IMR-90 (cell line): ENCODE results near the gene CTSF. TPM values are rescaled to one million over a fixed set of nuclear protein-coding genes. Genes with fewer than 3 reads are reported as not detected.

Experiments used
- ATAC-seq: fragments of 200-7000 bp; cut with Tn5 transposase; 2 replicates; pipeline ENCODE4 v1.9.1; 2020; ENCODE audit warnings: low read depth, mild to moderate bottlenecking, moderate library complexity
- BruUV-seq: library from RNA; stranded (reverse); fragments of 400-500 nt; replicated peaks from 2 replicates; lab custom pipeline; 2021; lab: Mats Ljungman, UMichigan
- CTCF ChIA-PET: fragments of 300-600 bp; formaldehyde crosslinking; extraction: SDS; loops from one replicate; lab custom pipeline; 2021; ENCODE audit warnings: antibody characterized with exemption; lab: Yijun Ruan, JAX
- POLR2A ChIA-PET: fragments of 300-600 bp; sonication (Branson Sonifier 250); formaldehyde crosslinking; loops from one replicate; lab custom pipeline; 2022; ENCODE audit warnings: antibody characterized with exemption; ENCODE audit not compliant: unreplicated experiment; lab: Charles Lee
- DNase-seq: peaks from one replicate; pipeline ENCODE4 v3.0.0; 2013
- H2AFZ ChIP-seq: replicated peaks from 2 replicates; pipeline ENCODE3; 2013; ENCODE audit warnings: low read length, mild to moderate bottlenecking; ENCODE audit not compliant: poor library complexity
- H2AK5ac ChIP-seq: 2 replicates; pipeline ENCODE4 v1.6.1; 2013; ENCODE audit warnings: low read depth, low read length, inconsistent platforms
- H2AK9ac ChIP-seq: replicated peaks from 2 replicates; pipeline ENCODE3; 2013; ENCODE audit warnings: mild to moderate bottlenecking, low read depth, low read length, moderate library complexity; ENCODE audit not compliant: poor library complexity
- H2BK120ac ChIP-seq: 2 replicates; pipeline ENCODE4 v1.6.1; 2013; ENCODE audit warnings: low read depth, low read length, inconsistent platforms
- H2BK15ac ChIP-seq: 3 replicates; pipeline ENCODE4 v1.6.1; 2013; ENCODE audit warnings: low read depth, low read length, inconsistent platforms
- H2BK20ac ChIP-seq: 2 replicates; pipeline ENCODE4 v1.6.1; 2013; ENCODE audit warnings: low read depth, mild to moderate bottlenecking, inconsistent platforms, low read length, moderate library complexity
- H2BK5ac ChIP-seq: 2 replicates; pipeline ENCODE4 v1.6.1; 2013; ENCODE audit warnings: mild to moderate bottlenecking, low read depth, low read length, inconsistent platforms; ENCODE audit not compliant: poor library complexity, severe bottlenecking
- H3K14ac ChIP-seq: replicated peaks from 2 replicates; pipeline ENCODE4 v1.6.1; 2013; ENCODE audit warnings: low read depth, low read length, inconsistent platforms
- H3K18ac ChIP-seq: 2 replicates; pipeline ENCODE4 v1.6.1; 2013; ENCODE audit warnings: low read depth, low read length, control low read depth
- H3K23ac ChIP-seq: 2 replicates; pipeline ENCODE4 v1.6.1; 2013; ENCODE audit warnings: low read depth, low read length, inconsistent platforms
- H3K27ac ChIP-seq: 2 replicates; pipeline ENCODE4 v1.5.1; 2013; ENCODE audit warnings: mild to moderate bottlenecking, control low read depth, low read length; ENCODE audit not compliant: insufficient read depth
- H3K27me3 ChIP-seq: 2 replicates; pipeline ENCODE4 v1.6.1; 2013; ENCODE audit warnings: low read length; ENCODE audit not compliant: control insufficient read depth, insufficient read depth
- H3K36me3 ChIP-seq: 2 replicates; pipeline ENCODE4 v1.6.1; 2013; ENCODE audit warnings: low read length, mixed read lengths; ENCODE audit not compliant: control insufficient read depth, insufficient read depth
- H3K4ac ChIP-seq: 2 replicates; pipeline ENCODE4 v1.6.1; 2013; ENCODE audit warnings: low read depth, low read length, inconsistent platforms
- H3K4me1 ChIP-seq: 2 replicates; pipeline ENCODE4 v1.6.1; 2013; ENCODE audit warnings: low read length, mixed read lengths; ENCODE audit not compliant: control insufficient read depth, insufficient read depth
- H3K4me2 ChIP-seq: 2 replicates; pipeline ENCODE4 v1.6.1; 2013; ENCODE audit warnings: low read depth, mild to moderate bottlenecking, control low read depth, low read length, moderate library complexity
- H3K4me3 ChIP-seq: 2 replicates; pipeline ENCODE4 v1.5.1; 2013; ENCODE audit warnings: low read depth, mild to moderate bottlenecking, control low read depth, low read length, moderate library complexity; ENCODE audit not compliant: insufficient read depth
- H3K56ac ChIP-seq: 2 replicates; pipeline ENCODE4 v1.6.1; 2013; ENCODE audit warnings: low read length, inconsistent platforms; ENCODE audit not compliant: insufficient read depth; ENCODE audit errors: extremely low read depth
- H3K79me1 ChIP-seq, 2 experiments: 2 replicates each; pipeline ENCODE4 v1.6.1; 2013; ENCODE audit warnings: low read length in 2 of 2, inconsistent platforms in 1 of 2, low read depth in 1 of 2
- H3K9ac ChIP-seq: 2 replicates; pipeline ENCODE4 v1.6.1; 2013; ENCODE audit warnings: low read depth, low read length, control low read depth
- H3K9me1 ChIP-seq: 2 replicates; pipeline ENCODE4 v1.6.1; 2013; ENCODE audit warnings: low read length, inconsistent platforms; ENCODE audit not compliant: insufficient read depth
- H3K9me3 ChIP-seq: 2 replicates; pipeline ENCODE4 v1.6.1; 2013; ENCODE audit warnings: low read length; ENCODE audit not compliant: control insufficient read depth, insufficient read depth
- H4K20me1 ChIP-seq: 2 replicates; pipeline ENCODE4 v1.6.1; 2013; ENCODE audit warnings: low read length, inconsistent platforms; ENCODE audit not compliant: insufficient read depth
- H4K5ac ChIP-seq: 2 replicates; pipeline ENCODE4 v1.6.1; 2013; ENCODE audit warnings: mild to moderate bottlenecking, low read depth, low read length, control low read depth
- H4K8ac ChIP-seq, 2 experiments: 2 replicates each; pipeline ENCODE4 v1.6.1; 2013; ENCODE audit warnings: low read depth in 2 of 2, low read length in 2 of 2, control low read depth in 1 of 2, inconsistent platforms in 1 of 2
- H4K91ac ChIP-seq: 2 replicates; pipeline ENCODE4 v1.6.1; 2013; ENCODE audit warnings: low read depth, low read length, inconsistent platforms; ENCODE audit not compliant: insufficient read depth
- BHLHE40 ChIP-seq: fragments of 150-350 bp; IDR thresholded peaks from 2 replicates; pipeline ENCODE4 v1.6.1; 2016; ENCODE audit warnings: mild to moderate bottlenecking, low read depth, low read length
- CEBPB ChIP-seq: IDR thresholded peaks from 2 replicates; pipeline ENCODE4 v1.6.1; 2012; ENCODE audit warnings: low read depth, low read length, improper control_type of control experiment
- CHD1 ChIP-seq: IDR thresholded peaks from 2 replicates; pipeline ENCODE4 v1.6.1; 2012; ENCODE audit warnings: low read depth, low read length, improper control_type of control experiment
- CTCF ChIP-seq: conservative IDR thresholded peaks from 2 replicates; pipeline ENCODE4 v1.5.1; 2012; ENCODE audit warnings: mild to moderate bottlenecking, low read depth, low read length, improper control_type of control experiment
- ELK1 ChIP-seq: fragments of 150-350 bp; IDR thresholded peaks from 2 replicates; pipeline ENCODE4 v1.6.1; 2016; ENCODE audit warnings: low read depth, mild to moderate bottlenecking, low read length, moderate library complexity, borderline replicate concordance
- FOS ChIP-seq: fragments of 150-350 bp; IDR thresholded peaks from 2 replicates; pipeline ENCODE4 v1.6.1; 2016; ENCODE audit warnings: low read depth, low read length
- MAZ ChIP-seq: IDR thresholded peaks from 2 replicates; pipeline ENCODE4 v1.6.1; 2012; ENCODE audit warnings: low read depth, mild to moderate bottlenecking, low read length, improper control_type of control experiment, moderate library complexity, borderline replicate concordance
- MXI1 ChIP-seq: IDR thresholded peaks from 2 replicates; pipeline ENCODE4 v1.6.1; 2012; ENCODE audit warnings: low read depth, mild to moderate bottlenecking, low read length, moderate library complexity, borderline replicate concordance
- NFE2L2 ChIP-seq: fragments of 150-350 bp; IDR thresholded peaks from 2 replicates; pipeline ENCODE4 v1.6.1; 2016; ENCODE audit warnings: low read depth, mild to moderate bottlenecking, low read length
- POLR2A ChIP-seq: IDR thresholded peaks from 2 replicates; pipeline ENCODE4 v1.6.1; 2012; ENCODE audit warnings: mild to moderate bottlenecking, low read depth, low read length
- RAD21 ChIP-seq: IDR thresholded peaks from 2 replicates; pipeline ENCODE4 v1.6.1; 2012; ENCODE audit warnings: low read length, improper control_type of control experiment
- RFX5 ChIP-seq: IDR thresholded peaks from 2 replicates; pipeline ENCODE4 v1.8.0; 2012; ENCODE audit warnings: low read depth, mild to moderate bottlenecking, low read length, moderate library complexity
- SMC3 ChIP-seq: fragments of 150-350 bp; IDR thresholded peaks from 2 replicates; pipeline ENCODE4 v1.6.1; 2016; ENCODE audit warnings: low read depth, mild to moderate bottlenecking, antibody characterized with exemption, low read length, moderate library complexity
- WGBS, 2 experiments: methylation state at CpG; one replicate each; pipeline versions ENCODE4 v1.1.5 to v1.1.7; 2013; ENCODE audit warnings: missing lambda C conversion rate in 2 of 2; ENCODE audit not compliant: insufficient read length in 1 of 2; ENCODE audit errors: extremely low coverage in 2 of 2; 5-methylcytosine and 5-hydroxymethylcytosine counted together
- dilution Hi-C: fragments of 300-500 bp; cut with HindIII; formaldehyde crosslinking; loops from one replicate; pipeline ENCODE4 v1.14.3; 2018; ENCODE audit warnings: low sequenced_read_pairs; ENCODE audit not compliant: unreplicated experiment
- in situ Hi-C: fragments of 300-500 bp; cut with MboI; formaldehyde crosslinking; loops from 3 replicates; pipeline ENCODE4 v1.14.3; 2019; ENCODE audit warnings: low sequenced_read_pairs, inconsistent platforms, mixed read lengths
- intact Hi-C: fragments of 100-400 bp; cut with micrococcal nuclease; formaldehyde crosslinking; loops from 2 replicates; pipeline ENCODE4 v1.10.0; 2022
- polyA plus RNA-seq, 3 experiments: library from polyadenylated mRNA; depleted of rRNA; stranded (reverse); fragments of >200 nt; gene quantifications; 2 replicates each; pipeline ENCODE4 v1.2.3, GENCODE V29; 2012; ENCODE audit warnings: low replicate concordance in 1 of 3
- total RNA-seq: library from RNA; depleted of rRNA; stranded (reverse); fragments of >200 nt; gene quantifications from 2 replicates; pipeline ENCODE4 v1.2.3, GENCODE V29; 2012

CTSF gene
- total and polyA plus RNA-seq, 2 of the 4 experiments (the other 2 are of a cell fraction), result 4.1 to 16.0 TPM

- no peak overlapping the region for H3K18ac ChIP-seq
- intact Hi-C loops (no loop called here), dilution Hi-C loops (no loop called here), in situ Hi-C loops (no loop called here)
- H2BK20ac ChIP-seq, result no peak overlapping the region
- no peak overlapping the region for H3K4me3 ChIP-seq
- H2AK5ac ChIP-seq, result no peak overlapping the region
- H3K27ac ChIP-seq, result no peak overlapping the region
- peaks cover 33% of the 10 kb centered on the region for H4K20me1 ChIP-seq
- H3K14ac ChIP-seq, result no peak overlapping the region
- no peak overlapping the region for H2BK15ac ChIP-seq
- ATAC-seq (no peak), DNase-seq (no peak)
- H3K56ac ChIP-seq, result no peak overlapping the region
- CTCF ChIA-PET, result no interaction called here
- H4K5ac ChIP-seq, result no peak overlapping the region
- H3K4ac ChIP-seq, result no peak overlapping the region
- H3K79me1 ChIP-seq, result peaks cover 5 to 26% of the 10 kb centered on the region in 2 experiments; a peak in 3 of 4 replicates
- H3K4me1 ChIP-seq, result peaks cover 12% of the 10 kb centered on the region
- peaks cover 26% of the 10 kb centered on the region; the same call in 1 of the 2 replicates for H3K9me1 ChIP-seq
- BruUV-seq, result no TSS peak
- H3K27me3 ChIP-seq, result no peaks in the 10 kb centered on the region
- H3K36me3 ChIP-seq, result peaks cover 37% of the 10 kb centered on the region
- H4K91ac ChIP-seq, result no peak overlapping the region
- H3K23ac ChIP-seq, result no peak overlapping the region
- H2BK5ac ChIP-seq, result no peak overlapping the region
- POLR2A ChIA-PET, result no interaction called here
- H4K8ac ChIP-seq, result no peak overlapping the region
- no peak overlapping the region for H2BK120ac ChIP-seq
- no peak overlapping the region for H2AFZ ChIP-seq
- WGBS, 2 experiments, result 80% methylated on average over 2 of the region's 5 CpGs; no CpG with 5 or more reads in 1 of the 2 experiments
- no peak overlapping the region for H3K4me2 ChIP-seq
- TF ChIP-seq CHD1 (no peak), ELK1 (no peak), POLR2A (no peak), NFE2L2 (no peak), BHLHE40 (no peak), RFX5 (no peak), SMC3 (no peak), FOS (no peak), RAD21 (no peak), CTCF (no peak), MAZ (no peak), CEBPB (no peak), MXI1 (no peak)
- no peak overlapping the region for H3K9ac ChIP-seq
- H2AK9ac ChIP-seq, result no peak overlapping the region
- H3K9me3 ChIP-seq, result no peaks in the 10 kb centered on the region
Observed at GRCh38 chr11:66604155-66604554, 35.7 kb upstream of the CTSF start.
